ENCODE measurements around the gene SRSF3. TPM values are rescaled to one million over a fixed set of nuclear protein-coding genes. Genes with fewer than 3 reads are reported as not detected.

Gene SRSF3
- total and polyA plus RNA-seq, 9 of the 15 experiments (the other 6 are each of a cell fraction or from before 2014, with no cell fraction given) = 337 to 1,200 (median 518) TPM

DNA sequence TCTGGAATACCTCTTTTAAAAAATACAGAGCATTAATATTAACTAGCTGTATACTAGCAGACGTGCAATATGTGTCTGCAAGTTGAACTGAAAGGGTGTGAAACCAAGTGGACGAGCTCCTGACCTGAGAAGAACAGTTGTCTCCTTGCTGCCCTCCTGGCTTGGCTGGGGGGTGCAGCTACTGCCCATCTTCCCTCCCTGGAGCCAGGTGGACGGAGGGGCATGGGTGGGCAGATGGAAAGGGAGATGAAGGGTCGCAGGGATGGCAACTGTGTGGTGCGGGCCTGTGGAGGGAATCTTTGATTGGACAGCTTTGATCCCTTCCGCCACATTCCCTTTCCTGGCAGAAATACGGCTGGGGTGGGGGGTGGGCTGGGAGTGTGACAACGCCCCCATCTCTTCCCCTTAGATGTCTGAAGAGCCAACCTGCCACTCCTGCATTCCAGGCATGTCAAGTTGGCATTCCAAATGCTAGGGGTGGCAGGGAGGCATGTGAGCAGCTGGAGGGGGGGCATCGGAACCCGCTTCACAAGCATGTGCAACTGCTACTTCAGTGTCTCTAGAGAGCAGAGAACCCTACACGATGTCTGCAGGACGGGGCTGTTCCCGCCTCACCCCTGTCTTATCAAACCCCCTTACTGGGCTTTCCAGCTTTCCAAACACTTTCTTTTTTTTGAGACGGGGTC lies 37.3 kb downstream of the SRSF3 start:
- Histone ChIP-seq H4K20me1 (replicated peaks; ENCODE audit: control insufficient read depth, insufficient read depth, low read length) (no peaks in the 10 kb centered on the region), H3K9ac (ENCODE audit: insufficient read depth in 1 of 2, low read depth in 2 of 2, low read length in 2 of 2) (no peak overlapping the region), H3K4me1 (replicated peaks in 1 of 2; ENCODE audit: control insufficient read depth in 2 of 2, insufficient read depth in 2 of 2, low read length in 2 of 2) (no peaks in the 10 kb centered on the region; a peak in 2 of 5 replicates), H3K4me3 (no peak overlapping the region), H3K27me3 (ENCODE audit: control insufficient read depth in 2 of 2, insufficient read depth in 2 of 2, low read length in 2 of 2) (peaks cover 23 to 42% of the 10 kb centered on the region in 2 experiments), H3K9me3 (replicated peaks; ENCODE audit: control insufficient read depth, insufficient read depth, low read depth, low read length) (no peaks in the 10 kb centered on the region), H3K27ac (ENCODE audit: extremely low read depth, low read depth, low read length) (no peak overlapping the region), H3K79me2 (ENCODE audit: control insufficient read depth, insufficient read depth, low read length) (no peaks in the 10 kb centered on the region), H2AFZ (ENCODE audit: low read depth, low read length) (no peak overlapping the region), H3K36me3 (ENCODE audit: control insufficient read depth, insufficient read depth, low read length) (no peaks in the 10 kb centered on the region), H3K4me2 (ENCODE audit: insufficient read depth, low read length) (no peak overlapping the region), H3K9me1 (ENCODE audit: control insufficient read depth, insufficient read depth, low read length) (no peaks in the 10 kb centered on the region)
- ChIA-PET POLR2A (interaction anchor here (0.6 to 0.8 kb wide), 4 partner anchors 13 to 187 kb away, joined by 3 to 4 read pairs (median 3); partner anchors contain the start of gene CDKN1A), CTCF (ENCODE audit: low intra/inter-chr PET ratio) (no interaction called here)
- in situ Hi-C loops (cut with MboI) = no loop called here
- TF ChIP-seq, protein P1, sequence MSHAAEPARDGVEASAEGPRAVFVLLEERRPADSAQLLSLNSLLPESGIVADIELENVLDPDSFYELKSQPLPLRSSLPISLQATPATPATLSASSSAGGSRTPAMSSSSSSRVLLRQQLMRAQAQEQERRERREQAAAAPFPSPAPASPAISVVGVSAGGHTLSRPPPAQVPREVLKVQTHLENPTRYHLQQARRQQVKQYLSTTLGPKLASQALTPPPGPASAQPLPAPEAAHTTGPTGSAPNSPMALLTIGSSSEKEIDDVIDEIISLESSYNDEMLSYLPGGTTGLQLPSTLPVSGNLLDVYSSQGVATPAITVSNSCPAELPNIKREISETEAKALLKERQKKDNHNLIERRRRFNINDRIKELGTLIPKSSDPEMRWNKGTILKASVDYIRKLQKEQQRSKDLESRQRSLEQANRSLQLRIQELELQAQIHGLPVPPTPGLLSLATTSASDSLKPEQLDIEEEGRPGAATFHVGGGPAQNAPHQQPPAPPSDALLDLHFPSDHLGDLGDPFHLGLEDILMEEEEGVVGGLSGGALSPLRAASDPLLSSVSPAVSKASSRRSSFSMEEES (CRISPR knock-in tag; IDR thresholded peaks at IDR 0.05) = no peak
- TF ChIP-seq ZNF740 (CRISPR knock-in tag; IDR thresholded peaks at IDR 0.05) (peak; percentile 44; the same call in 1 of the 2 replicates), ZNF740 (tag; IDR thresholded peaks at IDR 0.05) (no peak)
- DNase-seq (ENCODE audit: extremely low read depth in 1 of 4, low spot score in 3 of 4) (no peak), FAIRE-seq (no peak), ATAC-seq (no peak)
- WGBS (ENCODE audit: insufficient coverage, low coverage, missing lambda C conversion rate) = 23% methylated on average over 14 of the region's 14 CpGs
- intact Hi-C loops (cut with micrococcal nuclease) = no loop called here
- no TSS peak for BruUV-seq (replicated peaks)
